ENCODE data around the gene GARNL3. TPM values are rescaled to one million over a fixed set of nuclear protein-coding genes. Genes with fewer than 3 reads are reported as not detected.

GARNL3 gene
- total RNA-seq, 1 experiment from 2014 or later: 1.2 TPM

DNA sequence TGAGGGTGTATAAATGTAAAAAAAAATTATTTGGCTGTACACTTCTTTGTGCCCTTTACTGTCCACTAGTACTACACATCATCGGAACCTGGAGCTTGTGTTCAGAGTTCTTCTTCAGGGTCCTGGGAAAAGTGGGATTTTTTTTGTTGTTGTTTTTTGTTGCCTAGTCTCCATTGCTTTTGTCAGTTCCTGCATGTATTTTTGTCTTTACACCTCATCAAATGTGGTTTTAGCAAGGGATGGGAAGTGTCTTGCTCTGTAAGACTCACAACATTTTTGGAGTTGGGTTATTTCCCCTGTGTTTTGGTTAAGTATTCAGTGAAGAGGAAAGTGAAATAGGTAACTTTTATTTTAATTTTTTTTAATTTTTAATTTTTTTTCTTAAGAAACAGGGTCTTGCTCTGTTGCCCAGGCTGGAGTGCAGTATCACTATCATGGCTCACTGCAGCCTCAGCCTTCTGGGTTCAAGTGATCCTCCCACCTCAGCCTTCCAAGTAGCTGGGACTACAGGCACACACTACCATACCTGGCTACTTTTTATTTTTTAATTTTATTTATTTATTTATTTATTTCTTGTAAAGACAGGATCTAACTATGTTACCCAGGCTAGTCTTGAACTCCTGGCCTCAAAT, 40.7 kb downstream of the GARNL3 start:
- no peaks in the 10 kb centered on the region for H3K9me2 ChIP-seq (replicated peaks; ENCODE audit: insufficient read depth, low read length)
- H3K27ac ChIP-seq (ENCODE audit: low read length): no peak overlapping the region
- H3K4me1 ChIP-seq (ENCODE audit: low read length): no peaks in the 10 kb centered on the region
- no peaks in the 10 kb centered on the region for H3K79me2 ChIP-seq (ENCODE audit: low read length)
- H3K9me3 ChIP-seq (ENCODE audit: low read length): no peaks in the 10 kb centered on the region
- no peak for DNase-seq
- H3K4me2 ChIP-seq (ENCODE audit: low read depth, low read length, poor library complexity, severe bottlenecking): no peak overlapping the region
- no peaks in the 10 kb centered on the region for H3K36me3 ChIP-seq (ENCODE audit: insufficient read depth, low read length)
- H3K9ac ChIP-seq (ENCODE audit: low read length): no peak overlapping the region
- H3K27me3 ChIP-seq (ENCODE audit: low read length): no peaks in the 10 kb centered on the region
- no peaks in the 10 kb centered on the region for H4K20me1 ChIP-seq (ENCODE audit: insufficient read depth, low read depth, low read length)
- no peak overlapping the region for H2AFZ ChIP-seq (ENCODE audit: low read length)
- no peak overlapping the region for H3K4me3 ChIP-seq (ENCODE audit: low read length)

GRCh38 chr9:127305838-127306226, 41.3 kb downstream of the GARNL3 start:
- Histone ChIP-seq H2AFZ (ENCODE audit: low read length) (no peak overlapping the region), H3K79me2 (ENCODE audit: low read length) (no peaks in the 10 kb centered on the region), H3K36me3 (ENCODE audit: insufficient read depth, low read length) (no peaks in the 10 kb centered on the region)

GRCh38 chr9:127307802-127308201, 43.2 kb downstream of the GARNL3 start:
- H2AFZ ChIP-seq (ENCODE audit: low read length): no peak overlapping the region
- no peak overlapping the region for H3K4me3 ChIP-seq (ENCODE audit: low read length)
- H3K9ac ChIP-seq (ENCODE audit: low read length): no peak overlapping the region
- no peaks in the 10 kb centered on the region for H3K9me3 ChIP-seq (ENCODE audit: low read length)
- H3K36me3 ChIP-seq (ENCODE audit: insufficient read depth, low read length): no peaks in the 10 kb centered on the region
- H3K4me2 ChIP-seq (ENCODE audit: low read depth, low read length, poor library complexity, severe bottlenecking): no peak overlapping the region
- no peaks in the 10 kb centered on the region for H3K79me2 ChIP-seq (ENCODE audit: low read length)
- H3K9me2 ChIP-seq (replicated peaks; ENCODE audit: insufficient read depth, low read length): no peaks in the 10 kb centered on the region
- no peaks in the 10 kb centered on the region for H3K27me3 ChIP-seq (ENCODE audit: low read length)
- DNase-seq: no peak
- H4K20me1 ChIP-seq (ENCODE audit: insufficient read depth, low read depth, low read length): no peaks in the 10 kb centered on the region
- H3K27ac ChIP-seq (ENCODE audit: low read length): no peak overlapping the region
- no peaks in the 10 kb centered on the region for H3K4me1 ChIP-seq (ENCODE audit: low read length)

More at GRCh38 chr9:127305838-127306226, 41.3 kb downstream of the GARNL3 start:
- no peak for DNase-seq
- Histone ChIP-seq H3K4me3 (ENCODE audit: low read length) (no peak overlapping the region), H3K9me2 (replicated peaks; ENCODE audit: insufficient read depth, low read length) (no peaks in the 10 kb centered on the region), H3K4me1 (ENCODE audit: low read length) (no peaks in the 10 kb centered on the region), H3K27ac (ENCODE audit: low read length) (no peak overlapping the region), H3K9ac (ENCODE audit: low read length) (no peak overlapping the region), H3K4me2 (ENCODE audit: low read depth, low read length, poor library complexity, severe bottlenecking) (no peak overlapping the region), H3K27me3 (ENCODE audit: low read length) (no peaks in the 10 kb centered on the region), H4K20me1 (ENCODE audit: insufficient read depth, low read depth, low read length) (no peaks in the 10 kb centered on the region), H3K9me3 (ENCODE audit: low read length) (no peaks in the 10 kb centered on the region)

DNA sequence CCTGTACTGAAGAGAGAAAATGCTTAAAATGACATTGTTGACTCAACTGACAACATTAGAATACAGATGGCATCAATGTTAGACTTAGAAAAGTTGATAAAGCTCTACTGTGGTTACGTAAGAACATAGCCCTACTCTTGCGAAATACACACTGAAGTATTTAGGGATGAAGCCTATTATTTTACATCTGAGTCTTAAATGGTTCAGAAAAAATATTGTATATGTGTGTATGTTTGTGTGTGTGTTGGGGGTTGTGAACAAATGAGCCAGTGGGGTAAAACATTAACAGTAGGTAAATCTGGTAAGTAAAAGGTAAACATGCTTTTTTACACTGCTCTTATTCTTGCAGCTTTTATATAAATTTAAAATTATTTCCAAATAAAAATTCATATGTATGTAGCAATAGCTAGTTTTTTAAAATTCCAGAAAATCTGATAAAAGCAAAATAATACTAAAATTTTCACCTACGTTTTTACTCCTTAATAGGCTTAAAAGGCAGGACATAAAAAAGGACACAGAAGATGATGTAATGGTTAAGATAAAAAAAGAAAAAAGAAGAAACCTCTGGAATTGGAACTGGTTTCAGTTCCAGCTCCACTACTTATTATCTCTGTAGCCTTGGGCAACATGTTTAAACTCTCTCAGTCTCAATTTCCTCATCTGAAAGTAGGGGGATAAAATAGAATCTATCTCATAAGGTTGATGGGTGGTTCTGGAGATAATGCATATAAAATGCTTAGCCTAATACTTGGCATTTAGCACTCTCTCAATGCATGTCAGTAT, 44.3 kb downstream of the GARNL3 start:
- DNase-seq: no peak
- no peaks in the 10 kb centered on the region for H3K9me2 ChIP-seq (replicated peaks; ENCODE audit: insufficient read depth, low read length)
- no peak overlapping the region for H2AFZ ChIP-seq (ENCODE audit: low read length)
- no peaks in the 10 kb centered on the region for H3K9me3 ChIP-seq (ENCODE audit: low read length)
- H3K4me1 ChIP-seq (ENCODE audit: low read length): no peaks in the 10 kb centered on the region
- no peak overlapping the region for H3K4me3 ChIP-seq (ENCODE audit: low read length)
- no peaks in the 10 kb centered on the region for H3K27me3 ChIP-seq (ENCODE audit: low read length)
- H3K79me2 ChIP-seq (ENCODE audit: low read length): no peaks in the 10 kb centered on the region
- no peaks in the 10 kb centered on the region for H3K36me3 ChIP-seq (ENCODE audit: insufficient read depth, low read length)
- H4K20me1 ChIP-seq (ENCODE audit: insufficient read depth, low read depth, low read length): no peaks in the 10 kb centered on the region
- no peak overlapping the region for H3K9ac ChIP-seq (ENCODE audit: low read length)
- H3K4me2 ChIP-seq (ENCODE audit: low read depth, low read length, poor library complexity, severe bottlenecking): no peak overlapping the region
- H3K27ac ChIP-seq (ENCODE audit: low read length): no peak overlapping the region

- Histone ChIP-seq H3K36me3 (ENCODE audit: insufficient read depth, low read length) (no peaks in the 10 kb centered on the region), H4K20me1 (ENCODE audit: insufficient read depth, low read depth, low read length) (no peaks in the 10 kb centered on the region), H2AFZ (ENCODE audit: low read length) (no peak overlapping the region), H3K4me3 (ENCODE audit: low read length) (no peak overlapping the region), H3K4me2 (ENCODE audit: low read depth, low read length, poor library complexity, severe bottlenecking) (no peak overlapping the region), H3K27ac (ENCODE audit: low read length) (no peak overlapping the region), H3K9ac (ENCODE audit: low read length) (no peak overlapping the region), H3K79me2 (ENCODE audit: low read length) (no peaks in the 10 kb centered on the region), H3K9me3 (ENCODE audit: low read length) (no peaks in the 10 kb centered on the region), H3K27me3 (ENCODE audit: low read length) (no peaks in the 10 kb centered on the region), H3K4me1 (ENCODE audit: low read length) (no peaks in the 10 kb centered on the region), H3K9me2 (replicated peaks; ENCODE audit: insufficient read depth, low read length) (no peaks in the 10 kb centered on the region)
- DNase-seq: no peak
Measured at GRCh38 chr9:127309715-127310114, 45.1 kb downstream of the GARNL3 start.

GRCh38 chr9:127311239-127311741, 46.7 kb downstream of the GARNL3 start:
- Histone ChIP-seq H3K9ac (ENCODE audit: low read length) (no peak overlapping the region), H3K27me3 (ENCODE audit: low read length) (no peaks in the 10 kb centered on the region), H3K4me1 (ENCODE audit: low read length) (no peaks in the 10 kb centered on the region), H3K79me2 (ENCODE audit: low read length) (no peaks in the 10 kb centered on the region), H3K36me3 (ENCODE audit: insufficient read depth, low read length) (no peaks in the 10 kb centered on the region), H3K9me2 (replicated peaks; ENCODE audit: insufficient read depth, low read length) (no peaks in the 10 kb centered on the region), H3K27ac (ENCODE audit: low read length) (no peak overlapping the region), H3K4me3 (ENCODE audit: low read length) (no peak overlapping the region), H2AFZ (ENCODE audit: low read length) (0 out of 2 replicates have a peak overlapping the region, but pooled peaks have one; percentile 9), H3K4me2 (ENCODE audit: low read depth, low read length, poor library complexity, severe bottlenecking) (no peak overlapping the region), H4K20me1 (ENCODE audit: insufficient read depth, low read depth, low read length) (no peaks in the 10 kb centered on the region), H3K9me3 (ENCODE audit: low read length) (no peaks in the 10 kb centered on the region)
- peak; percentile 77 for DNase-seq

DNA sequence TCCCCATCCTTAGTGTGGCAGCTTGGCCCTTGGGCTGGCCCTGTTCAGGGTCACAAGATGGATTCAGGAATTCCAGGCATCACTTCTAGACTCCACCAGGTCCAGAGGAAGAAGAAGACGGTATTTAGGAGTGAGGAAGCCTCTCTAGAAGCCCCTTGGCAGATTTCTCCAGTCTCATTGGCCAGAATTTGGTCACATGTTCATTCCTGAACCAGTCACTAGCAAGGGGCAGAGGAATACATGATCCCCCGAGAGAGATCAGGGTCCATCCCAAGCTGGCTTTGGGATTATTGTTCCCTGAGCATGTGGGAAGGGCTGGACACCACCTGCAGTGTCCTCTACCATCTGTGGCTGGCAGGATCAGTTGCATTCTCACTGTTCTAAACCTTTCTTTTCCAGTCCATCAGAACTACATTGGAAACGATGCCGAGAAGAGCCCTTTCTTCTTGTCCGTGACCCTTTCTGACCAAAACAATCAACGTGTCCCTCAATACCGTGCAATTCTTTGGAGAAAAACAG, 48.5 kb downstream of the GARNL3 start:
- Histone ChIP-seq H3K4me2 (ENCODE audit: low read depth, low read length, poor library complexity, severe bottlenecking) (no peak overlapping the region), H3K9me3 (ENCODE audit: low read length) (no peaks in the 10 kb centered on the region), H3K79me2 (ENCODE audit: low read length) (no peaks in the 10 kb centered on the region), H3K27ac (ENCODE audit: low read length) (no peak overlapping the region), H3K36me3 (ENCODE audit: insufficient read depth, low read length) (no peaks in the 10 kb centered on the region), H4K20me1 (ENCODE audit: insufficient read depth, low read depth, low read length) (no peaks in the 10 kb centered on the region), H3K4me3 (ENCODE audit: low read length) (no peak overlapping the region), H3K27me3 (ENCODE audit: low read length) (no peaks in the 10 kb centered on the region), H2AFZ (ENCODE audit: low read length) (no peak overlapping the region), H3K4me1 (ENCODE audit: low read length) (no peaks in the 10 kb centered on the region), H3K9me2 (replicated peaks; ENCODE audit: insufficient read depth, low read length) (no peaks in the 10 kb centered on the region), H3K9ac (ENCODE audit: low read length) (no peak overlapping the region)
- DNase-seq: no peak

GRCh38 chr9:127314911-127315310, 50.3 kb downstream of the GARNL3 start:
- no peaks in the 10 kb centered on the region for H4K20me1 ChIP-seq (ENCODE audit: insufficient read depth, low read depth, low read length)
- no peak overlapping the region for H3K4me3 ChIP-seq (ENCODE audit: low read length)

More at GRCh38 chr9:127314911-127315310, 50.3 kb downstream of the GARNL3 start:
- no peak for DNase-seq
- Histone ChIP-seq H2AFZ (ENCODE audit: low read length) (no peak overlapping the region), H3K27ac (ENCODE audit: low read length) (no peak overlapping the region), H3K9me3 (ENCODE audit: low read length) (no peaks in the 10 kb centered on the region), H3K4me1 (ENCODE audit: low read length) (no peaks in the 10 kb centered on the region), H3K79me2 (ENCODE audit: low read length) (no peaks in the 10 kb centered on the region), H3K4me2 (ENCODE audit: low read depth, low read length, poor library complexity, severe bottlenecking) (no peak overlapping the region), H3K9me2 (replicated peaks; ENCODE audit: insufficient read depth, low read length) (no peaks in the 10 kb centered on the region), H3K9ac (ENCODE audit: low read length) (no peak overlapping the region), H3K36me3 (ENCODE audit: insufficient read depth, low read length) (no peaks in the 10 kb centered on the region), H3K27me3 (ENCODE audit: low read length) (no peaks in the 10 kb centered on the region)
